Neutrophil (primary cell): Measurements from ENCODE around the gene MXRA7.
"Not testable (repeated sequence)": the region's sequence is repeated elsewhere in the genome, so short reads cannot be mapped to it uniquely, and the experiment has no call there.

ENCODE experiments used
- H3K27ac ChIP-seq: fragments of 200-600 bp; sonication (generic); 2 replicates; pipeline ENCODE4 v1.5.1; 2016; ENCODE audit warnings: mild to moderate bottlenecking, moderate library complexity
- H3K27me3 ChIP-seq: fragments of 200-600 bp; sonication (generic); 2 replicates; pipeline ENCODE4 v1.6.0; 2016; ENCODE audit warnings: mild to moderate bottlenecking
- H3K36me3 ChIP-seq: fragments of 200-600 bp; sonication (generic); 2 replicates; pipeline ENCODE4 v1.5.1; 2017
- H3K4me1 ChIP-seq, 2 experiments: fragments of 200-600 bp in 1 of 2; sonication (generic) in 1 of 2; 1 replicate in 1 of 2; 2 replicates in 1 of 2; pipeline versions ENCODE4 v1.5.1 to v1.6.1; 2013 to 2016; ENCODE audit warnings: low read depth in 1 of 2, low read length in 1 of 2, mild to moderate bottlenecking in 1 of 2, moderate library complexity in 1 of 2; ENCODE audit not compliant: control insufficient read depth in 1 of 2, insufficient read depth in 1 of 2
- H3K4me3 ChIP-seq, 2 experiments: fragments of 200-600 bp in 1 of 2; sonication (generic) in 1 of 2; 1 replicate in 1 of 2; 2 replicates in 1 of 2; pipeline ENCODE4 v1.5.1; 2013 to 2016; ENCODE audit warnings: low read depth in 1 of 2, low read length in 1 of 2, mild to moderate bottlenecking in 1 of 2, moderate library complexity in 1 of 2
- H3K9me3 ChIP-seq: fragments of 200-600 bp; sonication (generic); 2 replicates; pipeline ENCODE4 v1.5.1; 2016
- TF ChIP-seq, protein P1 (sequence below): fragments of 200-600 bp; sonication (generic); IDR thresholded peaks from 2 replicates; pipeline ENCODE4 v1.5.1; 2016; ENCODE audit warnings: antibody characterized with exemption

The MXRA7 gene

DNA sequence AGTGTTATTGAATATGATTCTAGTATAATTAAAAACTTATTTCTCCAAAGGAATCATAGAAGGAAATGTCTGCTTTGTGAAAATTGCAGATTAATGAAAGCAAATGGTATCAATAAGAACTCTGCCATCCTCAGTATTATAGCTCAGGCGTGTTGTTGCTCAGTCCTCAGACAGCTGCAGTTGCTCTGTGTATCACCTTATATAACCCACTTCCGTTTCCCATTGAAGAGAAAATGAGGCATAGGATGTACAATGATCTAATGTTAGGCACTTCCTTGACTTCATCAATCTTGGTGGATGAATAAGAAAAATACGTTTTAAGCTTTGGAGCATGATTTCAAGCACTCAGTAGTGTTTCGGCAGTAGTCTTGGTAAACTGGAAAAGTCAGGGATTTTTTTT, 41.2 kb upstream of the MXRA7 start:
- H3K27me3 ChIP-seq: no peaks in the 10 kb centered on the region
- no peaks in the 10 kb centered on the region for H3K4me1 ChIP-seq
- no peak overlapping the region for H3K27ac ChIP-seq
- peaks cover 53% of the 10 kb centered on the region for H3K36me3 ChIP-seq
- H3K4me3 ChIP-seq: no peak overlapping the region
- H3K9me3 ChIP-seq: no peaks in the 10 kb centered on the region
- TF ChIP-seq, protein P1, sequence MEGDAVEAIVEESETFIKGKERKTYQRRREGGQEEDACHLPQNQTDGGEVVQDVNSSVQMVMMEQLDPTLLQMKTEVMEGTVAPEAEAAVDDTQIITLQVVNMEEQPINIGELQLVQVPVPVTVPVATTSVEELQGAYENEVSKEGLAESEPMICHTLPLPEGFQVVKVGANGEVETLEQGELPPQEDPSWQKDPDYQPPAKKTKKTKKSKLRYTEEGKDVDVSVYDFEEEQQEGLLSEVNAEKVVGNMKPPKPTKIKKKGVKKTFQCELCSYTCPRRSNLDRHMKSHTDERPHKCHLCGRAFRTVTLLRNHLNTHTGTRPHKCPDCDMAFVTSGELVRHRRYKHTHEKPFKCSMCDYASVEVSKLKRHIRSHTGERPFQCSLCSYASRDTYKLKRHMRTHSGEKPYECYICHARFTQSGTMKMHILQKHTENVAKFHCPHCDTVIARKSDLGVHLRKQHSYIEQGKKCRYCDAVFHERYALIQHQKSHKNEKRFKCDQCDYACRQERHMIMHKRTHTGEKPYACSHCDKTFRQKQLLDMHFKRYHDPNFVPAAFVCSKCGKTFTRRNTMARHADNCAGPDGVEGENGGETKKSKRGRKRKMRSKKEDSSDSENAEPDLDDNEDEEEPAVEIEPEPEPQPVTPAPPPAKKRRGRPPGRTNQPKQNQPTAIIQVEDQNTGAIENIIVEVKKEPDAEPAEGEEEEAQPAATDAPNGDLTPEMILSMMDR: no peak

DNA sequence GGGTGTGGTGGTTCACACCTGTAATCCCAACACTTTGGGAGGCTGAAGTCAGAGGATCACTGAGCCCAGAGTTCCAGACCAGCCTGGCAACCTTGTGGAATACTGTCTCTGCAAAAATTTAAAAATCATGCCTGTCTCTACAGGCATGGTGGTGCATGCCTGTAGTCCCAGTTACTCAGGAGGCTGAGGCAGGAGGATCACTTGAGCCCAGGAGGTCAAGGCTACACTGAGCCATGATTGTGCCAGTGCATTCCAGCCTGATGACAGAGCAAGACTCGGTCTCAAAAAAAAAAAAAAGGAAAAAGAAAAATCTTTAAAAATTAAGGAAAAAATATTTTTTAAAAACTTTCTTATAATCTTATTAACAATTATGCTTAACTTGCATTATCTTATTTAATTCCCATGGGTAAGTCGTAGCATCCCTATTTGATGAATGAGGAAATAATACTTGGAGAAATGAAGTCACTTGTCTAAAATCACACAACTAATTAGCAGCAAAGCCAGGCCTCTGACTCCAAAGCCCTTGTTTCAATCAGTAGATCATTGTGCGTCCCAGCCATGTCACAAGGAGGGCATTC, 40.7 kb upstream of the MXRA7 start:
- TF ChIP-seq, protein P1: no peak
- no peak overlapping the region for H3K27ac ChIP-seq
- no peaks in the 10 kb centered on the region for H3K27me3 ChIP-seq
- peaks cover 54% of the 10 kb centered on the region for H3K36me3 ChIP-seq
- no peaks in the 10 kb centered on the region for H3K4me1 ChIP-seq
- no peaks in the 10 kb centered on the region for H3K9me3 ChIP-seq
- H3K4me3 ChIP-seq: no peak overlapping the region

DNA sequence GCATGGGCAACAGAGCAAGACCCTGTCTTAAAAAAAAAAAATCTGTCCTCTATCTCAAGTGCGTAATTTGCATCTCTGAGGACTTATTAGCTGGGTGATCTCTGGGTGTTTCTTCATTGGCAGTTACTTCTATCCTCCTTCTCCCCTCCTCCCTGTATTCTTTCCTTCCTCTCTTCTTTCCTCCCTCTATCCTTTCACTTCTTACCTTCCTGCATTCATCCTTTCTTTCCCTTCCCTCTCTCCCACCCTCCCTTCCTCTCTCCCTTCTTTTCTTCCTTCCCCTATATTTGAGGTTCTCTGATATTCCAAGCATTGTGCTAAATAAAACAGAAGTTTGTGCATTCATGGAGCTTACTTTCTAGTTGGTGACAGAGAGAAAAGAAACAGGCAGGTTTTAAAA, 37.9 kb upstream of the MXRA7 start:
- Histone ChIP-seq H3K36me3 (peaks cover 57% of the 10 kb centered on the region), H3K27ac (no peak overlapping the region), H3K4me1 (no peaks in the 10 kb centered on the region), H3K9me3 (no peaks in the 10 kb centered on the region), H3K27me3 (no peaks in the 10 kb centered on the region), H3K4me3 (no peak overlapping the region)
- TF ChIP-seq, protein P1: no peak

DNA sequence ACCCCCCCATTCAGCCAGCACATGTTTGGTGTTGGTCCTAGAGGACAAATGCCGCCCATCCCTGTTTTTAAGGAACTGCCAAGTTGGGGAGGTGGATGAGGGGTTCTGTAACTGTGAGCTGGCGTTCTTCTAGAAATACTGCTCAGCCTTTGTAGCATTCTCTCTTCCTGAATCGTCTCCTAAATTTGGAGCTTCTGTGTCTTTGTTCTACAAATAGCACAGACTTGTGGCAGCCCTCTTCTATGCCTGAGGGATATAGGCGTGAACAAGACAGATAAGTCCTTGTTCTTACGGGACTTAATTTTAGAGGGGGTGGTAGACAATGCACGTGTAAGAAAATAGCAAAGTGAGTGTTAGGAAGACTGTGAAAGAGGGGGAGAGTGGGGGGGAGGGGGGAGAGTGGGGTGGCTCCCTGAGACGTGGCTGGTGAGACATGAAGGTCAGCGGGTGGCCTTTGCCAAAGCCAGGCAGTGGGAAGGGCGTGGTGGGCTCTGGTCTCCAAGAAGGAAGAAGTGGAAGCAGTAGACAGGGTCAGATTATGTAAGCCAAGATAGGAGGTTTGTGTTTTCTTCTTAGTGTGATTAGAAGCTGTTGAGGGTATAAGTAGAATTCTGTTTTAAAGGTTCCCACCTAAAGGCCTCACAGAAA, 37.1 kb upstream of the MXRA7 start:
- TF ChIP-seq, protein P1: no peak
- no peaks in the 10 kb centered on the region for H3K27me3 ChIP-seq
- no peaks in the 10 kb centered on the region for H3K9me3 ChIP-seq
- H3K4me3 ChIP-seq: no peak overlapping the region
- peaks cover 60% of the 10 kb centered on the region for H3K36me3 ChIP-seq
- H3K4me1 ChIP-seq: no peaks in the 10 kb centered on the region
- H3K27ac ChIP-seq: no peak overlapping the region

DNA sequence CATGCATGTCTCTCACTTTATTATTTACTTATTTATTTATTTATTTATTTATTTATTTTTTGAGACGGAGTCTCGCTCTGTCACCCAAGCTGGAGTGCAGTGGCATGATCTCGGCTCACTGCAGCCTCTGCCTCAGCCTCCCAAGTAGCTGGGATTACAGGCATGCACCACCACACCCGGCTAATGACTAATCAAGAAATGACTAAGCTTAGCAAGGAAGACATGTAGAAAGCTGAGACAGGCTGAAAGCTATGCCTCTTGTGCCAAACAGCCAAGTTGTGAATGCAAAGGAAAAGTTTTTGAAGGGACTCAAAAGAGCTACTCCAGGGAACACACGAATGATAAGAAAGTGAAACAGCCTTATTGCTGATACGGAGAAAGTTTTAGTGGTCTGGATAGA, 35.0 kb upstream of the MXRA7 start:
- H3K4me1 ChIP-seq, H3K9me3 ChIP-seq, H3K27ac ChIP-seq, H3K27me3 ChIP-seq, H3K4me3 ChIP-seq: not testable (repeated sequence)
- peaks cover 63% of the 10 kb centered on the region for H3K36me3 ChIP-seq

DNA sequence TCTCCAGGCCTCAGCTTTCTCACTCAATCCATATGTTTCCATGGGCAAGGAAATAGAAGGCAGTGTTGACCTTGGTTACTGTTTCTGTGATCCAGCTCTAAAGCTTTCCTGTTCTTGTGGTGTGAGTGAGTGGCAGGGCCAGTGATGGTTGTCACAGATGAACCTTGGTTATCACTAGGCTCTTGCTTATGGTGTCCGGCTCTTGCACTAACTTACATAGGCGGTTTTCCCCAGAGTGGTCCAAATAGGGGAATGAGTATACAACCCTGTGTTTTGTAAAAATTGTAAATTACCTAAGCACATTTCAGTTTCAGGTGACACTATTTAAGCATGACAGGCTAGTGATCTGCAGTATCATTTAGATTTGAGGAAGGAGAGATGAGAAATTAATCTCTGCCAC, 34.0 kb upstream of the MXRA7 start:
- no peaks in the 10 kb centered on the region for H3K4me1 ChIP-seq
- H3K27me3 ChIP-seq: no peaks in the 10 kb centered on the region
- H3K4me3 ChIP-seq: no peak overlapping the region
- TF ChIP-seq, protein P1: no peak
- no peak overlapping the region for H3K27ac ChIP-seq
- H3K9me3 ChIP-seq: no peaks in the 10 kb centered on the region
- peaks cover 63% of the 10 kb centered on the region for H3K36me3 ChIP-seq
